ENCODE data around the gene SSBP2.
"Not testable (repeated sequence)": the region's sequence is repeated elsewhere in the genome, so short reads cannot be mapped to it uniquely, and the experiment has no call there.

SSBP2 gene

DNA sequence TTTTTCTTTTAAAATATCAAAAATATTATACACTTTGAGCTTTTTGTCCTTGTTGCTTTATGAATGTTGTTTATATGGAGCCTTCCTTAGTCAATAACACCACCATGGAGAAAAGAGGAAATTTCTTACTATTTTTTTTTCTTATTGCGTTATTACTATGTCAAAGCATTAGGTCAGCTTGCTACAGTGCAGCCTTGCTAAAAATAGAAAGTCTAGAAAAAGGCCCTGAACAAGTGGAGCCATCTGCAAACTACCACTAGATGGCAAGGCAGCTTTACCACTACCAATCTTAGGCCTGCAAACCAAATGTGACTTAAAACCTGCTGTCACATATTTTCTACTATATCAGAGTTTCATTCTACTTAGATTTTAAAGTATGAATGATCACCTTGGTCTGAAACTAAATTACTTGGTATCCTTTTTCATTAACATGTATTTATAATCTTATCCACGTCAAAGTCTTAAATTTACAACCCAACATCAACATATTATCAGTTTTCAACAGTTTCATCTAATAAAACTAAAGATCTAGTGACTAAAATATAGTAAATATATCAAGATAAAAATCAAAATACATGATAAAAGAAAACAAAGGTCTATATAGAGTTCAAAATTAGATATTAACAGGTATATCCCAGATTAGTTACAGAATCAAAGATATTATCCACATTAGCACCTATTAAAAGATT lies 243.9 kb downstream of the SSBP2 start:
- TF ChIP-seq, protein P1, sequence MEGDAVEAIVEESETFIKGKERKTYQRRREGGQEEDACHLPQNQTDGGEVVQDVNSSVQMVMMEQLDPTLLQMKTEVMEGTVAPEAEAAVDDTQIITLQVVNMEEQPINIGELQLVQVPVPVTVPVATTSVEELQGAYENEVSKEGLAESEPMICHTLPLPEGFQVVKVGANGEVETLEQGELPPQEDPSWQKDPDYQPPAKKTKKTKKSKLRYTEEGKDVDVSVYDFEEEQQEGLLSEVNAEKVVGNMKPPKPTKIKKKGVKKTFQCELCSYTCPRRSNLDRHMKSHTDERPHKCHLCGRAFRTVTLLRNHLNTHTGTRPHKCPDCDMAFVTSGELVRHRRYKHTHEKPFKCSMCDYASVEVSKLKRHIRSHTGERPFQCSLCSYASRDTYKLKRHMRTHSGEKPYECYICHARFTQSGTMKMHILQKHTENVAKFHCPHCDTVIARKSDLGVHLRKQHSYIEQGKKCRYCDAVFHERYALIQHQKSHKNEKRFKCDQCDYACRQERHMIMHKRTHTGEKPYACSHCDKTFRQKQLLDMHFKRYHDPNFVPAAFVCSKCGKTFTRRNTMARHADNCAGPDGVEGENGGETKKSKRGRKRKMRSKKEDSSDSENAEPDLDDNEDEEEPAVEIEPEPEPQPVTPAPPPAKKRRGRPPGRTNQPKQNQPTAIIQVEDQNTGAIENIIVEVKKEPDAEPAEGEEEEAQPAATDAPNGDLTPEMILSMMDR (IDR thresholded peaks at IDR 0.05; ENCODE audit: low read depth, low read length), result peak; percentile 77
- H3K4me3 ChIP-seq (ENCODE audit: low read depth, low read length), result no peak overlapping the region

DNA sequence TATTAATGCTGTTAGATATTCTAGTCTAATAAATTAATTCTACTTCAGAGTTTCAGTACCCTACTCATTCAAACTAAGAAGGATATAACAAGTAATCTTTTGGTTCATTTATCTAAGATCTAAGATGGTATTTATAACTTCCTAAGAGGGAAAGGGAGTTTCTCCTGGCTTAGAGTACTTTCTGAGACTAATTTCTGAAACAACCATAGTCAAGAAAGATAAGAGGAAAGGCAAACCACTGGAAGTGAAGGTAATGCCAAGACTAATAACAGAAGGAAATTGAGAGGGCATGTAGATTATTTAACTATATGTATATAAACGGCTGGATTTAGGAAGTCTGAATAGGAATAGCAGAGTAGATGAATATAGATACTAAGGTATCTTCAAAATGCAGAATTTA lies 244.5 kb downstream of the SSBP2 start:
- H3K4me3 ChIP-seq (ENCODE audit: low read depth, low read length), result no peak overlapping the region
- TF ChIP-seq, protein P1 (IDR thresholded peaks at IDR 0.05; ENCODE audit: low read depth, low read length), result no peak

DNA sequence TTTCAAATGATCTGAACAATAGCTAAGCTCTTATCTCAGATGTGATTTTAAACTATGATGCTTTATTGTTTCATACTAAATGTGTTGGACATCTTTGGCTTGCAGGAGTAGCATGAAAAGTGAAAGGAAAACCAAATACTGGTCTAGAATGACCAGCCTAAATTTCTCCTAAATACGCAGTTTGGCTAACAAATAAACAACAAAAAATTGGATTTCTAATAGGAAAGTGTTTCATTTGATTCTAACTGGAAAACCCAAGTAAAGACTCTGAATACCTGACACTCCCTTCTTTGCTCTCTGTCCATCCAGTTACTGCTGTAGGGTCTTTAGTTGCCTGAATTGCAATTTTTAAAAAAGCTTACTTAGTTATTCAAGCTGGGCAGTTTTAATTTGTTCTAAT lies 245.2 kb downstream of the SSBP2 start:
- TF ChIP-seq, protein P1 (IDR thresholded peaks at IDR 0.05; ENCODE audit: low read depth, low read length), result no peak
- no peak overlapping the region for H3K4me3 ChIP-seq (ENCODE audit: low read depth, low read length)

DNA sequence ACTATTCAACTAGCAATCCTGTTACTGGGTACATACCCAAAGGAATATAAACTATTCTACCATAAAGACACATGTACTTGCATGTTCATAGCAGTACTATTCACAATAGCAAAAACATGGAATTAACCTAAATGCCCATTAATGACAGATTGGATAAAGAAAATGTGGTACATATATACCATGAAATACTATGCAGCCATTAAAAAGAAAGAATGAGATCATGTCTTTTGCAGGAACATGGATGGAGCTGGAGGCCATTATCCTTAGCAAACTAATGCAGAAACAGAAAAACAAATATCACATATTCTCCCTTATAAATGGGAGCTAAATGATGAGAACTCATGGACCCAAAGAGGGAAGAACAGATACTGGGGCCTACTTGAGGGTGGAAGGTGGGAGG lies 247.3 kb downstream of the SSBP2 start:
- not testable (repeated sequence) for H3K4me3 ChIP-seq (ENCODE audit: low read depth, low read length)

DNA sequence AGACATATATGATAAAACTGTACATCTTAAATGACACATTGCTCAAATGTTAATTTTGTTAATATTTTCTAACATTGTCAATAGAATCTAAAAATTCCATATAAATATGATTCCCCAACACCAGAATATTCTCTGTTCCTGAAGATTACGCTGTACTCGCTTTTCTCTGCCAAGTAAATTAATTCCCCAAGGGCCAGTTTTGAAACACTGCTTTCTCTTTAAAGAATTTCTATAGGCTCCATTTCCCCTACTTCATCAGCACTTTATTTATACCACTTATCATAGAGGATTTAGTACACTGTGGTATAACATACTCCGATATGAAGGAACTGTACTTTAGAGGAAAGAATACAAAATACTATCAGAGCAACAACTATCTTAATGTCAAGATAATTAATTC lies 255.6 kb downstream of the SSBP2 start:
- TF ChIP-seq, protein P1 (IDR thresholded peaks at IDR 0.05; ENCODE audit: low read depth, low read length), result no peak

DNA sequence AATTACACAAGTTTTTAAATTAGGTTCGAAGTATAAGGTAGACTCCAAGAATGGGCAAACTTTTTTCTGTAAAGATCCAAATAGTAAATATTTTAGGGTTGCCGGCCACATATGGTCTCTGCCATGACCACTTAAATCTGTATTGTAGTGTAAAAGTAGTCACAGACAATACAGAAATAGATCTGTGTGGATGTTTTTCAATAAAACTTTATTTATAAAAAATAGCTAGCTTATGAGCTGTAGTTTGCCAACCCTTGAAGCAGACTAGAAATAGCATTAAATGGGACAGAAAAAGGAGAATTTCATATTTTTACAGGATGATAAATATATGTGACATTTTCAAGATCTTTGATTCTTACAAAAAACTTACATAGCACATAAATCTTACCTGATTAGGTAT lies 262.0 kb downstream of the SSBP2 start:
- TF ChIP-seq, protein P1 (IDR thresholded peaks at IDR 0.05; ENCODE audit: low read depth, low read length), result no peak
- no peak overlapping the region for H3K4me3 ChIP-seq (ENCODE audit: low read depth, low read length)

More for the DNA sequence above, 255.6 kb downstream of the SSBP2 start:
- H3K4me3 ChIP-seq (ENCODE audit: low read depth, low read length), result no peak overlapping the region

DNA sequence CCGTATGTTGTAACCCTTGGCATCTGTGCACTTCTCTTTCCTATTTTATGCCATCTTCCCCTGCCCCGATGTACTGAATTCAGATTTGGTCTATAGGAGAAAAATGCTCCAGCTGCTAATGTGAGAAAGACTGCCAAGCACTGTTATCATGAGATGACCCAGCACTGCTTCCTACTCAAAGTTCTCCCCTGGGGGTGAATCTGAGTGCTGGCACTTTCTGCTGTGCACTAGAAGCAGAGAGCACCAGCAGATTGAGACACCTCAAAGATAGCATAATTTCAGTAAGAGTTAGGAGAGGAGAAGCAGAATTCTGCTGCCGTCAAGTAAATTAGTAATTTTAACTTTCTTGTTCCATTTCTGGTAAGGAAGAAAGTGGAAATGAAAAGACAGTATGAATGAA lies 264.2 kb downstream of the SSBP2 start:
- H3K4me3 ChIP-seq (ENCODE audit: low read depth, low read length), result no peak overlapping the region
- TF ChIP-seq, protein P1 (IDR thresholded peaks at IDR 0.05; ENCODE audit: low read depth, low read length), result no peak

DNA sequence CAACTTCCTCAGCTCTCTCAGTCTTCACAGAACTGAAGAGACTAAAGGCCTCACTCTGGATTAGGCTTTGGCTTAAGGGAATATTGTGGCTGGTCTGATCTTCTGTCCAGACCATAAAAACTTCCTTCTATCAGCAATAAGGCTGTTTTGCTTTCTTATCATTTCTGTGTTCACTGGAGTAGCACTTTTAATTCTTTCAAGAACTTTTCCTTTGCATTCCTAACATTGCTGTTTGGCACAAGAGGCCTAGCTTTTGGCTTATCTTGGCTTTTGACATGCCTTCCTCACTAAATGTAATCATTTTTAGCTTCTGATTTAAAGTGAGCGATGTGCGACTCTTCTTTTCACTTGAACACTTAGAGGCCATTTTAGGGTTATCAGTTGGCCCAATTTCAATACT lies 268.3 kb downstream of the SSBP2 start:
- H3K4me3 ChIP-seq (ENCODE audit: low read depth, low read length), result no peak overlapping the region
- TF ChIP-seq, protein P1 (IDR thresholded peaks at IDR 0.05; ENCODE audit: low read depth, low read length), result no peak

DNA sequence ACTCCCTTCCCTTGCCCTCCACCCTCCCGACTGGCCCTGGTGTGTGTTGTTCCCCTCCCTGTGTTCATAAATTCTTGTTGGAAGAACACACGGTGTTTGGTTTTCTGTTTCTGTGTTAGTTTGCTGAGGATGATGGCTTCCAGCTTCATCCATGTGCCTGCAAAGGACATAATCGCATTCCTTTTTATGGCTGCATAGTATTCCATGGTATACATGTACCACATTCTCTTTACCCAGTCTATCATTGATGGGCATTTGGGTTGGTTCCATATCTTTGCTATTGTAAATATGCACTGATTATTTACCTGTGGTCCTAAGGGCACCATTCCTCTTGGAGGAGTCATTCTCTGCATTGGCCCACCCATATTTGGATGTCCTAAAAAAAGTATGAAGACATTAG lies 277.5 kb downstream of the SSBP2 start:
- H3K4me3 ChIP-seq (ENCODE audit: low read depth, low read length), result not testable (repeated sequence)

All from WI38 (cell line).